Hepatocyte (in vitro differentiated cells): ENCODE data around the gene TRIM31.

Experiments used
- CTCF ChIP-seq: fragments of 200-600 bp; sonication (generic); IDR thresholded peaks from 2 replicates; pipeline ENCODE4 v1.5.1; 2016; ENCODE audit warnings: antibody characterized with exemption, mild to moderate bottlenecking; ENCODE audit not compliant: poor library complexity
- EZH2 ChIP-seq: fragments of 200-600 bp; sonication (generic); IDR thresholded peaks from 2 replicates; pipeline ENCODE4 v1.6.1; 2016; ENCODE audit warnings: antibody characterized with exemption, mild to moderate bottlenecking, borderline replicate concordance

DNA sequence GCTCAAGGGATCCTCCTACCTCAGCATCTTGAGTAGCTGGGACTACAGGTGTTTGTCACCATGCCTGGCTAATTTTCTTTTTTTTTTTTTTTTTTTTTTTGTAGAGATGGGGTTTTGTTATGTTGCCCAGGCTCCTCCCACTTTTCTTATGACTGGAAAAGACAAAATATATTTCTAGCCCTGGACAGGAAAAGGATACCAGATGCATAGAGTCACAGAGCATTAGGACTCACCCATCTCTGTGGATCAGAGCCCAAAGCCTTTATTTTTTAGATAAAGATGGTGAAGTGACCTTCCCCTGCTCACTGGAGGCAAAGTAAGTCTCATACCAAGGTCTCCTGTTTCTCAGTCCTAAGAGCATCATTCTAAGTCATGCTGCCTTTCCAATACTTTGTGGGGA, 44.7 kb upstream of the TRIM31 start:
- TF ChIP-seq EZH2 (no peak), CTCF (no peak)
